ENCODE results near the gene TCF3.
"Not testable (repeated sequence)": the region's sequence is repeated elsewhere in the genome, so short reads cannot be mapped to it uniquely, and the experiment has no call there.

The TCF3 gene

GRCh38 chr19:1650650-1651567 is 1.5 kb downstream of the TCF3 start:
- DNase-seq: peak in 1 of 2 experiments; percentile 21

DNA sequence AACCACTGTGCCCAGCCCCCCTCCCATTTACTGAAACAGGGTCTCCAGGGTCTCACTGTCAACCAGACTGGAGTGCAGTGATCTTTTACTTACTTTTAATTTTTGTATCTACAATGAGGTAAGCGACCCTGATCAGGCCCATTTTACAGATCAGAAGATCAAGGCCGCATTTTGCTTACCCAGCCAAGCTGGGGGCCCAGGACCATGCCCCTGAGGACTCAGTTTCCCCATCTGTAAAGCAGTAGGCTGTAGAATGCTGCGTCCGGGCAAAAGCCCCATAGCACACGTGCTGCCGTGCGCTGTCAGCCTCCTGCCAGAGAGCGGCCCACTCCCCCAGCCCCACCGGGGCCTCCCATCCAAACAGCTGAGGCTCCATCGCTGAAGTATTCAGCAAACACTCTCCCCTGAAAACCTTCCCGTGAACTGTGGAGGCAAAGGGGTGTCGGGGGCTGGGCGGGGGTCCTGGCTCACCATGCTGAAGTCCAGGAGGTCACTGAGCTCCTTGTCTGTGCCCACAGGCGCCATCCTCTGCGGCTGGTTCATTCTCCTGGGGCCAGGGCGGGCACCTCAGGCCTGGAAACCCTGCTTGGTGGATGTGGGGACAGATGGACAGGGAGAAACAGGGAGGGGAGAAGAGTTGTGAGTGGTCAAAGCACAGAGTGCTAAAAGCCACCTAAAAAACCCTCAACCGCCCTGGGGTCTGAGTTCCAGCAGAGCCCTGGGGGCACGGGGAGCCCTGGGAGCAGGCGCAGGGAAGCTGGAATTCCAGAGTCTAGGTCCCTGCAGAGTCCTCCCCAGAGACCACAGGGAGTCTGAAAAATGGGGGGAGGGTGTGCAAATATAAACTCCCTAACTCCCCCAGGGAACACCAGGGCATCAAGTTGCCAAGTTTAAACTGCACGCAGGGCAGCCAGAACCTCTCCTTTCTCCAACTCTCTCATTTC is 2.4 kb downstream of the TCF3 start:
- no peak for DNase-seq

- no peak for DNase-seq
These were observed 3.4 kb downstream of the TCF3 start for GRCh38 chr19:1648920-1649541.

DNA sequence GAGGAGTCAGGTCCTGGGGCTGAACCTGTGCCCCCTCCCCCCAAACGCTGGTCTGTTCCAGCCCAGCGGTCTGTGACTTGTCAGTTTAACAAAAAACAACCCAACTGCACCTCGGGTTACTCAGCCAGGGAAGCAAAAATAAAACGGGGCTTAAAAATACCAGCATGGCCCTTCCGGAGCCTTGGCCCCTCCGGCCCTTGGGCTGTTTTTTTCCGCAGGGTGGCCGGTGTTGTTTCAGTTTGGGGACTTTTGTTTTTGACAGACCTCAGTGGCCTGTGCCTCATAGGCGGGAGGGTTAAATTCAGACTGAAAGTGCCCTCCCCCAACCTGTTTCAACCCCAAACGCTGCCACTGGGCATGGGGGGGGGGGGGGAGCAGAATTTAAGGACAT is 4.0 kb downstream of the TCF3 start:
- no peak for DNase-seq

DNA sequence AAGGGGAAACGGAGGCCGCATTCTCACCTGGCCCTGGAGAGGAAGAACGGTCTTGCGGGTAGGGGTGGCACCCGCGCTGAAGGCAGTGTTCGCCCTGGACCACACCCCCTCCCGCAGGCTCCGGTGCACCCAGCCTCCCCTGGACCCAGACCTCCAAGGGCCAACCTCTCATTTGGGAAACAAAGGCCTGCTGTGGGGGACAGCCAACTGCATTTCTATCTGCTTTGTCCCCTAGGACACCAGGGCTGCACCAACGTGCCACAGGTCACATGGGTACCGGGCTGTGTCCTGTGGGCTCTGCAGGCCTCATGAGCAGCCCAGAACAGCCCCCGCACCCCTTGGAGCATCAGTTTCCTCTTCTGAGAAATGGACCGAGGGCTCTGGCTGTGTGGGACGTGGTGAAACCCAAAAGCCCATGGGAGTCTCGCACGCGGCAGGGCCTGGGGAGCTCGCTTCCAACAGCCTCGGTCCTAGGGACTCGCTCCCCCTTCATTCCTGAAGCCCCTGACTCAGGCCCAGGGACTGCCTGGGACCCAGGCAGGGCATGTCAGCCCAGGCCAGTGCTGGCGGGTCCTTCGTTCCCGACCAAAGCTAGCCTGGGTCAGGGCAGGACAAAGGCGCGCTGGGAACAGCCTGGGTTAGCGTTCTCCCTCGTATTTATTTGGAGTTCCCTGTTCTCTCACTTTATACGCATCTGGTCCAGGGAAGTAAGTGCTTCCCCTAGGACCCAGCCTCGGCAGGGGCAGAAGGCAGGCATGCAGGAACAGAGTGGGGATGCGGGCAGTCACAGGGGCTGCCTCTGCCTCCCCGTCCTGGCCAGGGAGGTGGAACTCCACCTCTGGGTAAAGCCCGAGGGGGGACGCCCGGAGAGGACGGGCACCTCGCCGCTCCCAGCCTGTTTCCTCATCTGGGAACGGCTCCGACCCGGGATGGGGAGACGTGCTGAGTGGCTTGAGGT is 4.6 kb downstream of the TCF3 start:
- no peak for DNase-seq

DNA sequence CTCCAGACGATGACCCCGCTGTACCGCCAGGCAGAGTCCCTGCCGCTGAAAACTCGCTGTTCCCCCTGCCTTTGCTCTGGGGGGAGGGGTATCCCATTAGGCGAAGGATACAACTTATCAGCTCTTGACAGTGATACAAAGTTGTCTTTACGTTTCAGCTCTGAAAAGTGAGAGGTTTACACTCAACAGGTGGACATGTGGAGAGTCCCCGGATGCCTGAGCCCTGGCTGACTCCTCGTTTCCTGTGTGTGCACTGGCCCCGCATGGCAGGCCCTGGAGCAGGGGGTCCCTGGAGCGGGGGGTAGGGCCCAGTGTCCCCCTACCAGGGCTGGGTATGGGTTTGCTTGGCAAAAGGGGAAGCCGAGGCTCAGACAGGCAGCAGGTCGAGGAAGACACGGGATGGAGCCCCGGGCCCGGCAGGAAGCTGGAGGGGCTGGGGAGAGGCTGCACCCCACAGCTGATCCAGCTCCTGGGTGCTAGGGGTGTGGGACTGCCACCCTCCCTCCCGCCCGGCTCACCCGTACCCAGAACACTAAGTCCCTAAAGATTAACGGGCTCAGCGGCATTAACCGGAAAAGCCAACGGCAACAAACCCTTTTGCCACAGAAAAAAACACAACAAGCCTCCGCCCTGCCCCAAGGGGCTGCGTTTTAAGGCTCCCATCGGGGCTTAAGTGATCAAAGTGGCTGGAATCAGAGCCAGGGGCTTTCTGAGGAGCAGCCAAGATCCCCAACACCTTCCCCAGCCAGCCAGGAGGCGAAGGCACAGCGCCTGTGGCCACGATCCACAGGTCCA is 5.6 kb downstream of the TCF3 start:
- no peak for DNase-seq

DNA sequence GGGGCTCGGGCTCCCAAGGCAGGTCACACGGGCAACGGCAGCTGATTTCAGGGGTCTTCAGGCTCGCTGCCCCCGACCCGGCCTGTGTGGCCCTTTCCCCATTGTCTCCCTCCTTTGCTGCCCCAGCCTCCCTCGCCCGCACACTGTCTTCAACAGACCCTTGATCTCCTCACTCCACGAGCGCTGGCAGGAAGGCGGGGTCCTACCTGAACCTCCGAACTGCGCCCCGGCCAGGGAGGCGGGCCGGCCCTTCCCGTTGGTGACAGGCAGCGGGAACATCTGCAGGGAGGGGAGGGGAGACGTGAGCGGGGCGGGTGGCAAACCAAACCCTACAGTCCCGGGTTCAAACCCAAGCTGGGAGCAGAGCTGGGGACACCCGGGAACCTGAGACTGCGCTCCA is 6.3 kb downstream of the TCF3 start:
- no peak for DNase-seq

DNA sequence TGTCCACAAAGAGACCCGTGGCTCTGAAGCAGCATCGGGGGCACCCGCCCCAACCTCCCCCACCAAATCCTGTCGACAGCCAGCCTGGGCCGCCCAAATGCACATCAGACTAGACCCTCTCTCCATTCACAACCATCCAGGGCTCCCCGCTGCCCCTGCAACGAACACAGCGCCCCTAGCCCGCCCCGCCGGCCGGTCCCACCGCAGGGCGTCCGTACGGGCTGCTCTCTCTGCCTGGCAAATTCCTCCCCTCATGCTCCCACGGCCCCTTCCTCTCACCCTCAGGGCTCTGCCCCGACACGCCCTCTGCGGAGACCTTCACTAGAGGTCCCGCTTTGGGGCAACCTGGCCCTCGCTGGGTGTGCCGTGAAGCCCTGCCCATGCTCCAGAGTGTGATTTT is 7.1 kb downstream of the TCF3 start:
- no peak for DNase-seq

- no peak for DNase-seq
These were observed 8.3 kb downstream of the TCF3 start for GRCh38 chr19:1644070-1644469.

DNA sequence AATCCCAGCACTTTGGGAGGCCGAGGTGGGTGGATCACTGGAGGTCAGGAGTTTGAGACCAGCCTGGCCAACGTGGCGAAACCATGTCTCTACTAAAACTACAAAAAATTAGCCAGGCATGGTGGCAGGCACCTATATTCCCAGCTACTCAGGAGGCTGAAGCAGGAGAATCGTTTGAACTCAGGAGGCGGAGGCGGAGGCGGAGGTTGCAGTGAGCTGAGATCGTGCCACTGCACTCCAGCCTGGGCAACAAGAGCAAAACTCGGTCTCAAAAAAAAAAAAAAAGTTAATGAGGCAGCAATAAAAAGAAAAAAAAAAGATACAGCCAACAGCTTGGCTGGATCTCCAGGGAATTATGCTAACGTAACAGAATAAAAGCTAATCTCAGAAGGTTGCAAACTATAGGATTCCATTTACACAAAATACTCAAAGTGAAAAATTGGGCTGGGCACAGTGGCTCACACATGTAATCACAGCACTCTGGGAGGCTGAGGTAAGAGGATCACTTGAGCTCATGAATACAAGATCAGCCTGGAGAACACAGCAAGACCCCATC is 11.4 kb downstream of the TCF3 start:
- not testable (repeated sequence) for DNase-seq

DNA sequence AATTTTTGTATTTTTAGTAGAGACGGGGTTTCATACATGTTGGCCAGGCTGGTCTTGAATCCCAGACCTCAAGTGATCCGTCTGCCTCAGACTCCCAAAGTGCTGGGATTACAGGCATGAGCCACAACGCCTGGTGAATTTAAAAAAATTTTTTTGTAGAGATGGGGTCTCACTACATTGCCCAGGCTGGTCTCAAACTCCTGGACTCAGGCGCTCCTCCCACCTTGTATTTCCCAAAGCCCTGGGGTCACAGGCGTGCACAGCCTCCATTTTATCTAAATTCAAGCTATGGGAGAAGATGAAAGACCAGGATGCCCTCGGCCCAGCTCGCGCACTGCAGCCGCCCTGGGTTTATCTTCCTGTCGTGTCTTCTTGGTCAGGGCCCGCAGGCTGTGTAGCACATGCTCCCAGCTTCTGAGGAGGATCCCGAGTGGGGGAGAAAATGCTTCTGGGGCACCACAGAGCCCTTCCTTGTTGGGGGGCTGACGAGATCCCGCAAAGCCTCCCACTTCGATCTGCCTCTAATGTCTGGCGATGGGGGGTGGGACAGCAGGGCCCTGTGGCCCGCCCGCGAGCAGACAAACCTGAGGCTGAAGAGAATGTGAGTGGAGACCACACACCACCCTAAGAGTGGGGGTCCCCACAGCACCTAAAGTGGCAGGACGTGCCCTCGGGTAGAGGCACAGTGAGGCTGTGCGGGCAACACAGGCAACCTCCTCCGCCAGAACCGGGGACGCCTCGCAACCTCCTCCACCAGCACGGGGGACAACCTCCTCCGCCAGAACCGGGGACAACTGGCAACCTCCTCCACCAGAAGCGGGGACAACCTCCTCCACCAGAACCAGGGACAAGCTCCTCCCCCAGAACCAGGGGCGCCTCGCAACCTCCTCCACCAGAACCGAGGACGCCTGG is 15.8 kb downstream of the TCF3 start:
- no peak for DNase-seq

DNA sequence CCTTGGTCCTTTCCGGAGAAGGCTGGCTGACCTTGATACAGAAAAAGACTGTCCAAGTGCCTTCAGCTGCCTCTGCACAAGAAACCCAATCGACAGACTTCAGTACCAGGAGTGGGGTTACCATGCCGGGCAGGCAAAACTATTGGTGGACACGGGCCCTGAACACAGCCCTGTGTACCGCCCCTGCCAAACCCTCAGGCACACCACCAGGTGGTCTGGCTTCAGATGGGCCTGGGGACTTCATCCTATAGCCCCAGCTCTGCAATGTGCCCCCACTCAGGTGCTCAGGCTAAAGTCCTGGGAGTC is 17.5 kb downstream of the TCF3 start:
- no peak for DNase-seq

- no peak for DNase-seq
These were observed 18.0 kb downstream of the TCF3 start for GRCh38 chr19:1634242-1634937.

DNA sequence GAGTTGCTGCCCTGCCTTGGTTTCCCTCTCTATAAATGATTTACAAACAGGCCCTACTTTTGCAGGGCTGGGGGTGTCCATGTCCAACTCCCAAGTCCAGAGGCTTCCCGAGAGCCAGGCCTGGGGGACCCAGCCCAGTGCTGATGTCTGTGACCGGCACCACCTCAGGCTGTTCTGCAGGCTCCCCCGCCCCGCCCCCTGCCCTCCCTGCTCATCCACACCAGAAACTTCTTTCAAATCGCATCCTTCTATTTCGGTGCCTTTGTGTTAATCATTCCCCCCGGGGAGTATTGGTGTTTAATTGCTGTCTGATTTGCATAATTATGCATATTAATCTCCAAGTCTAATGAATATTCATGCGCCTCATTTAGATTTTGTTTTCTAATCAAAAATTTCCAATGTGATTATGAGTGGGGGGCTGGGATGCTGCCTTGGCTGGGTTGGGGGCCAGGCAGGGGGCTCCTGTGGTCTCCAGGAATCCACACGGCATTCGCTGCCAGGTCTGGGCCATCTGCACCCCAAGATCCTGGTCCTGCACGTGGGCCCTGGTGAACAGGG is 19.1 kb downstream of the TCF3 start:
- no peak for DNase-seq

DNA sequence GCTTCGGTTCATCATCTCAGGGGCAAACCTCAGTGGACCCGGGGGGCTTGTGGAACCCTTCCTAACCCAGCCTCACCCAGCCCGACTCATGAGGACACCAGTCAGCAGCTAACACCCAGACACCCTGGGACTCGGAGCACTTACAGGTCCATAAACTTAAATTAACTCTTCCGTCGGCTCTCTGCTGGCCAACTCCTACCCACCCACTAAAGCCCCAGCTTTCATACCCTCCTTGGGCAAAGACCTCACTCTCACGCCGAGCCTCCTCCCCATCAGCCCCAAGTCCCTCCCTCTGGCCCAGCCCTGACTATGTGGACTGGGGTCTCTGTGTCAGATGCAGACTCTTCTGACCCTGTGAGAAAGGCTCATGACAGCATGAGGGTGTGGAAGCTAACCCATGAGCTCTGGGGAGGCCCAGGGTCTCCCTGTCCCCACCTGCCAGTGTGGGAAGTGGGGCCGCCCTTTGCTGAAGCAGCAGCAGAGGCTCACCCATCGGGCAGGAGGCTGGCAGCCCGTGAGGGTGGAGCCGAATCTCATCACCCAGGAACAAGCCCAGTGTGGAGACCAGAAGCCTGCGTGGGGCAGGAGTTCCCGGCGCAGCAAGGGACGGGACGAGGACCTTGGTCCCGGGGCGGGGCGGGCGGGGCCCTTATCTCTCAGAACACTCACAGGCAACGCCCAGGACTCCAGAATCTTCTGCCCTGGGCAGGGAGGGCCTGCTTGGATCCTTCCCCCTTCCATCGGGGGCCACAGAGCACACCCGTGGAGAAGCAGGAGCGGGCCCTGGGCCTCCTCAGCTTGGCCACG is 19.8 kb downstream of the TCF3 start:
- DNase-seq: no peak

DNA sequence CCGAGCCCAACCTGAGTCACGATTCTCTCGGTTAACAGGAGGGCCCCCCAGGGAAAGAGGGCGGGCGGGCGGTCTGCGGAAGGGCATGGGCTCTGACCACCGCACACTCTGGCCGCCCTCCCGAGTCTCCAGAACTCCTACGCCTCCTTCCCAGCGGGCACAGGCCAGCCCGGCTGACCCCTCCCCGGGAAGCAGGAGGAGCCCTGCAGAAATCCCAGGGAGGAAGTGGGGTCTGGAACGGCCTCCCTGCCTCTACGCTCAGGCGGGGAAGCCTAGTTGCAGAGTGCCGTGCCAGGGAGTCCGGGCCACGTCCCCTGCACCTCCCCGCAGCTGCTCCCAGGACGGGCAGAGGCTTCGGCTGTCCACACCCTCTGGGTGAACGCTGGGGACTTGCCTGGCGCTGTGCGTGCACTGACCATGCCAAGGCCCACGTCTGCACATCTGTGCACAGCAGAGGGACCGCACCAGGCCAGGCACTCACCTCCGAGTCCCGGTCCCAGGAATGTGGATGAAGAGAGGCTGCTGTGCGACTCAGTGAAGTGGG is 20.8 kb downstream of the TCF3 start:
- no peak for DNase-seq

DNA sequence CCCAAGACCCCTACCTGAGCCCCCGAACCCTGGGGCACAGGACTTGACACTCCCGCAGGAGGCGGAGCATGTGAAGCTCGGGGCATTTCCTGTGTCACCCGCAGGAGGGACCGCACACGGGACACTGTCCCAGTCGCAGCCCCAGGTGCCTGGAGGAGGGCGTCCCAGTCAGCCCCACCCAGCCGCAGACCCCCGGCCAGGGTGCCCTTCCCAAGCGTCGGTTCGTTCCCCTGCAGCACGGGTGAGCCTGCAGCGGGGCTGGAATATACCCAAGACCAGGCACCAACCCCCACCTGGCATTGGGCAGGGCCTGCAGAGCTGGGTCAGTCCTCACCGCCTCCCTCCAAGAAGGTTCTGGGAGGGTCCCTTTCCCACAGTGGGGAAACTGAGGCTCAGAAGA is 21.6 kb downstream of the TCF3 start:
- no peak for DNase-seq

DNA sequence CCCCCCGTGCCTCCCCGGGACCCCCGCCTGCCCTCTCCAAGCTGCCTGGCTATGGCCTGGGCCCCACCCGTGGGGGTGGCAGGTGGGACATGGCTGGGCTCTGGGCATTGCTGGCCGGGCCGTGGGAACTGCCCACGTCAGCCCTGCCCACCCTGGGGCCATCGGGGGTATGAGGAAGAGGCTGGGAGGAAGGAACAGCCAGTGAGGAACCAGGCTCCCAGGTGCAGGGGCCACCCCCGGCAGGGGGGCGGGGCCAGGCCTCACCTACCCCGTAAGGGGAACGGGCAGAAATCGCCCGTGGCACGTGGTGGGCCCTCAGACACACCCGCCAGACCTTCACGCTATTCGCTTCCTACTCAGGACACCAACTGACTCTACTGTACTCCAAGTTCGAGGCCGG is 22.4 kb downstream of the TCF3 start:
- no peak for DNase-seq

Data from NCI-H526 (cell line).